GM10847 (cell line): ENCODE data around the gene MRPL28.
A peak's percentile ranks its signal among the peaks of the same experiment; 100 is the strongest.

Experiments
- POLR2A ChIP-seq: IDR thresholded peaks from 2 replicates; pipeline ENCODE4 v1.6.1; 2011; ENCODE audit not compliant: insufficient read length; ENCODE audit errors: extremely low read depth

The MRPL28 gene

DNA sequence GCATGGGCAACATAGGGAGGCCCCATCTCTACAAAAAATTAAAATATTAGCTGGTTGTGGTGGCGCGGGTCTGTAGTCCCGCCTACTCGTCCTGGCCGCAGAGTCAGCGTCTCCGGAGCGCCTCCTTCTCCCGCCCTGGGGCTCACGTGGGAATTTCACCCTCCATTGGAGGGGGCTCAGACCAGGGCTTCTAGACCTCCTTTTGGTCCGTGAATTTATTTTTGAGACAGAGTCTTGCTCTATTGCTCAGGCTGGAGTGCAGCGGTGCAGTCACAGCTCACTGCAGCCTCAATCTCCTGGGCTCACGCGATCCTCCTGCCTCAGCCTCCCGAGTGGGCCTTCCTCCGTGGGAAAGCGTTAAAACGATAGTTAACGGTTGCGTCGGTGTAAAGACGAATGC is 26.3 kb upstream of the MRPL28 start:
- TF ChIP-seq POLR2A: peak; percentile 7

DNA sequence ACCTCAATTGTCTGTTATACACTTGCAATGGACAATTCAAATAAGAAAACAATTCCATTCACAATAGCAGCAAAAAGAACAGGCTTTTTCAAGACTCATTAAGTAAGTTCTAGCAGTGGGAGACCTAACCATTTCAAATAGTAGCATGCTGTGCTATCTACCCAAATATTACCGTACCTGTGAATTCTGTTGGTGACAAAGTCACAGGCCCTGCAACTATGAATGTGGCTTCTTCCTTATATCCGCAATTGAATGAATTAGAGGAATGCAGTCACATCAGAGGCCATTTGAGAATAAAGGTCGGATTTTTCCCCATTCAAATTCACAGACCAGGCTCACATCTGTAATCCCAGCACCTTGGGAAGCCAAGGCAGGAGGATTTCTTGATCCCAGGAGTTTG is 25.9 kb upstream of the MRPL28 start:
- TF ChIP-seq POLR2A: no peak

DNA sequence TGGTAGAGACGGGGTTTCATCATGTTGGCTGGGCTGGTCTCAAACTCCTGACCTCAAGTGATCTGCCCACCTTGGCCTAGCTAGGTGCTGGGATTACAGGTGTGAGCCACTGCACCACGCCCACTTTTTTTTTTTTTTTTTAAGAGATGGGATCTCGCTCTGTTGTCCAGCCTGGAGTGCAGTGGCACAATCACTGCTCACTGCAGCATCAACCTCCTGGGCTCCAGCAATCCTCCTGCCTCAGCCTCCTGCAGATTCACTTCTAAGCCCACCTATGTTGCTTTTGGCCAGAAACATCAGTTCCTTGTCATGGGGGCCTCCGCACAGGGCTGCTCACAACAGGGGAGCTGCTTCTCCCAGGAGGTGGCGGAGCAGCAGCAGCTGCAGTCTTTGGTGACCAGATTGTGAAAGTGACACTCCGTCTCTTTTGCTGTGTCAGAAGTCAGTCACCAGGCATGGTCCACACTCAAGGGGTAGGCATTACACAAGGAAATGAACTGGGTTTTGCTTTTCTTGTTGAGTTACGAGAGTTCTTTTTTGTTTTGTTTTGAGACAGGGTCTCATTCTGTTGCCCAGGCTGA is 22.2 kb upstream of the MRPL28 start:
- no peak for TF ChIP-seq POLR2A

DNA sequence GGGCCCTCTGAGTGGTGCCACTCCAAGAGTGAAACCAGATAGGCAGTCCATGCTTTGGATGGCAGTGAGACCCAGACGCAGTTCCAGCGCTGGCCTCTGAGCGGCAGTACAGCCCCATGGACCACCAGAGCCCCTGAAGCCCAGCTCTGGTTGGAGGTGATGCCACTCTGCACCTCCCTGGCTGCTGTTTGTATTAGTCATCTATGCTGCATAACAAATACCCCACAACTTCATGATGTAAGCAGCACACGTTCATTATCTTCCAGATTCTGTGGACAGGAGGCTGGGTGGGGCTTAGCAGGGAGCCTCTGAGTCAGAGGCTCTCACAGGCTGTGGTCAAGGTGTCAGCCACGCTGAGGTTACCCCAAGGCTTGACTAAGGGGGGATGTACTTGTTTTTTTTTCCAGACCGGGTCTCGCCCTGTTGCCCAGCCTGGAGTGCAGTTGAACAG is 21.6 kb upstream of the MRPL28 start:
- TF ChIP-seq POLR2A: no peak

DNA sequence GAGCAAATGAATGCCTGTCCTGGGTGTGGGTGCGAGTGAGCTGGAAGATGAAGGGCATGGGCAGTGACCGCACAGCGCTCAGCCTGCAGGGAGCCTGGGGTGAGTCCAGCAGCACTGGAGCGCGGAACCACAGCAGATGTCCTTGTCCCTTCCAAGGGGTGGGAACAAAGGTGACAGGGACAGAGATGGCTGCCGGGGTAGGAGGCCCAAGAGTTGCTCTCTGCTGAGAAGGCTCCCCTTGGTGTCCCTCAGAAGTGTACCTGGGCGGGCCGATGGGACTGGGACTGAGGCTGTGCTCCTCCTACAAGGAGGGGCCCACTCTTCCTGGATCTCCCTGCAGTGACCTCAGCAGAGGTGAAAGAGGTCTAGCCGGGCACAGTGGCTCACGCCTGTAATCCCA is 19.0 kb upstream of the MRPL28 start:
- no peak for TF ChIP-seq POLR2A

DNA sequence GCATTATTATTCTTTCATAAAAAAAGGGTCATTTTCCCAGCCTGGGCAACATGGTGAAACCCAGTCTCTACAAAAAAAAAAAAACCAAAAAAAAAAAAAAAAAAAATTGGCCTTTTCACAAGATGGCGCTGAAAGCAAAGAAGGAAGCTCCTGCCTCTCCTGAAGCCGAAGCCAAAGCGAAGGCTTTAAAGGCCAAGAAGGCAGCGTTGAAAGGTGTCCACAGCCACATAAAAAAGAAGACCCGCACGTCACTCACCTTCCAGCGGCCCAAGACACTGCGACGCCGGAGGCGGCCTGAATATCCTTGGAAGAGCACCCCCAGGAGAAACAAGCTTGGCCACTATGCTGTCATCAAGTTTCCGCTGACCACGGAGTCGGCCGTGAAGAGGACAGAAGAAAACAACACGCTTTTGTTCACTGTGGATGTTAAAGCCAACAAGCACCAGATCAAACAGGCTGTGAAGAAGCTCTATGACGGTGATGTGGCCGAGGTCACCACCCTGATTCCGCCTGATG is 16.4 kb upstream of the MRPL28 start:
- no peak for TF ChIP-seq POLR2A

DNA sequence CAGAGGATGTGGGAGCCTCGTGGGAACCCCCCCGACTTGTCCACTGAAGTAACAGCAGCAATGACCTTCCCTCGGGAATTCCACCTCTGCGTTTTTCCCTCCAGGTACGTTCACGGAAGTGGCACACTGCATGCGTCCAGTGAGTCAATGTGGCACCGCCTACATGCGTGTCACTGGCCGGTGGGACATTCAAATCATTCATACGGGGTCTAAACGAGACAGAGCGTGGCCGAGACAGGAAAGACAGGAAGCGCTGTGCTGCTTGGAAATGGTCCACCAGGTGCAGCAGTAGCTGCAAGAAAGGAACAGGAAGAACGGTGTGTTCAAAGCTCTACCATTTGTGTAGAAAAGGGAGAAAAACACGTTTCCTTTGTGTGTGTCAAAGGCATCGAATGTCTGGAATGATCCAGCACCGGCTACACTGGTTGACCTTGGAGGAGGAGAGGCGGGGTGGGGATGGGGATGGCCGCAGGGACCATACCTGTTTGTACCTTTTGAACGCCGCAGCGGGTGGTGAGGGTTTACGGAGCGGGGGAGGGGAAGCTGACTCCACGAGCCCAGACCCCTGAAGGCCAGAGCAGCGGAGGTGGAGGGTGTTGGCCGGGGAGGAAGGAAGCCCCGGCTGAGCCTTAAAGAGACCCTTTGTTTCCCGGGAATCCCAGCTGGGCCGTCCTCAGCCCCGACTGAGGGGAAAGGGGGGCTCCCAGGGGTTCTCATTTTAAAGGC is 13.2 kb upstream of the MRPL28 start:
- TF ChIP-seq POLR2A: peak; percentile 23

DNA sequence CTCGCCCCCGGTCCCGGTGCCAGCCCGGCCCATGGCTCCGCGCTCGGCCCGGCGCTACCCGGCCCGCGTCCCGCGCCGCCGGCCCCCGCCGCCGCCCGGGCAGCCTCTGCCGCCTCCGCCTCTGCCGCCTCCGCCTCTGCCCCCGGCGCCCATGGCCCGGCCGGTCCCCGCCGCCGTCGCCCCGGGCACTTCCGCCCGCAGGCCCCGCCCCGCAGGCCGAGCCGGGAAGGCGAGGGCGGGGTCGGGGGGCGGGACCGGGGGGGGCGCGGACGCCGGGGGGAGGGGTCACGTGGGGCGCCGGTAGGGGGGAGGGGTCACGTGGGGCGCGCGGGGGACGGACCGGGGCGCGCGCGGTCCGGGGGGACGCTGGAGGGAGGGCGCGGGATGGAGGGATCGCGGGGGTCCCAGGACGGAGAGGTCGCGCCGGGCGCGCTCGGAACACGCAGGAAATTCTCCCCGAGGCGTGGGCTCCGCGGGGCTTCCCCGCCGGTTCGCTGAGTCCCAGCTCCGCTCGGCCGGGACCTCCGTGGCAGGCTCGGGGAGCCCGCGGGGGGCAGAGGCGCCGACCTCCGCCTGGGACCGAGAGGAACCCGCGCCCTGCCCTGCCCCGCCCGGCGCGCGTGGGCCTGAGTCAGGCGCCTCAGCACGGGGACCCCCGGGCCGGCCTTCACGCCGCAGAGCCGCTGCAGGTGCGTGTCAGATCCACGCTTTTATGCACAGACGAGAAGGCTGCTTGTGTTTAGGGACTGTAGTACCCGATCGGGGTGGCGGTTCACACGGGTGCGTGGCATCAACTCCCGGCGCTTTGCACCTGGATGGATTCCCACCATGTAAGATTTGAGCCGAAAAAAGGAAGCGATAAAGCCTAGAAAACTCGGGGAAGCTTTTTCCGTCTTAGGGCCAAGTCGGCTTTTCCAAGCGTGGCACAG is 11.7 kb upstream of the MRPL28 start, which contains the start of gene PGAP6:
TSS of gene PGAP6 (minus strand) at position 190 of the 929 bp plus-strand sequence. CDS start at position 33, 157 bp downstream.
- peak; percentile 61 for TF ChIP-seq POLR2A

DNA sequence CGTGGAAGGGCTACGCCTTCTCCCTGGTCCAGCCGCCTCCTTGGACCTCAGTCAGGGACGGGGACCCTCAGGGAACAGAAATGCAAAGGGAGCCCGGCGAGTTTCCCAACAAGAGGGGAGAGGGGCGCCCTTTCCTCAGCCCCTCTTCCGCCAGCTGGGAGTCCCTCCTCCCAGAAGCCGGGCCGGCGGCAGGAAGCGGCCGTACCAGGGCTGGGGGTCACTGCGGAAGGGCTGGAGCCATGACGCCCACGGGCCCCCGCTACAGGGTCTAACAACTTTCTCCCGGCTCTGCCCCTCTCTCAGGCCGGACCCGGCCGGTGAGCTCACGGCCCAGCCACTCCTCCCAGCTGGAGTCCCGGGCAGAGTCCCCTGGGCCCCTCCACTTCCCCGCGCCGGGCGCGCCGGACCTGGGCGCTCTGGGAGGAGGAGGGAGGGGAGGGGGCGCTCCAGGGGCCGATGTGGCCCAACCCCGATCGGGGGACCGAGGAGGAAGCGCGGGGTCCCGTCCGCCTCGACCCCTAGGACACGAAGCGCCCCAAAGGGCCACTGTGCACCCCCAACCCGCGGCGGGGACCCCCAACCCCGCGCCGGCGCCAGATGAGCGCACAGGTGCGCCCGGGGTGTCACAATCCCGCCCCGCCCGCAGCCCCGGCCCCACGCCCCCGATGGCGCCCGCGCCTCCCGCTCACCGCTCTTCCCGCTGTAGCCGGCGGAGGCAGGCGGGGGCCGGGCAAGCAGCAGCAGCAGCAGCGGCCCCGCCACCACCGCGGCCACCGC is 10.9 kb upstream of the MRPL28 start:
- no peak for TF ChIP-seq POLR2A

DNA sequence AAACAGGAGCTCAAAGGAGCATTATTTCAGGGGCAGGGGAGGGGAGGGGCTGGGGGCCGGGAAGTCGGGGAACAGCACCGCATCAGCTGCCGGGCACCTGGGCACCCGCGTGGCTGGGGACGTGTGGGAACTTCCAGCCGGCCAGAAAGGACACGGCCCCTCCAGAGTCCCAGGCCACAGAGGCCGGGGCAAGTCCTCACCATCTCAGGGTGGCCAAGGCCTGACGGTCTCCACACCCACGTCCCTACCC is 10.3 kb upstream of the MRPL28 start:
- no peak for TF ChIP-seq POLR2A

DNA sequence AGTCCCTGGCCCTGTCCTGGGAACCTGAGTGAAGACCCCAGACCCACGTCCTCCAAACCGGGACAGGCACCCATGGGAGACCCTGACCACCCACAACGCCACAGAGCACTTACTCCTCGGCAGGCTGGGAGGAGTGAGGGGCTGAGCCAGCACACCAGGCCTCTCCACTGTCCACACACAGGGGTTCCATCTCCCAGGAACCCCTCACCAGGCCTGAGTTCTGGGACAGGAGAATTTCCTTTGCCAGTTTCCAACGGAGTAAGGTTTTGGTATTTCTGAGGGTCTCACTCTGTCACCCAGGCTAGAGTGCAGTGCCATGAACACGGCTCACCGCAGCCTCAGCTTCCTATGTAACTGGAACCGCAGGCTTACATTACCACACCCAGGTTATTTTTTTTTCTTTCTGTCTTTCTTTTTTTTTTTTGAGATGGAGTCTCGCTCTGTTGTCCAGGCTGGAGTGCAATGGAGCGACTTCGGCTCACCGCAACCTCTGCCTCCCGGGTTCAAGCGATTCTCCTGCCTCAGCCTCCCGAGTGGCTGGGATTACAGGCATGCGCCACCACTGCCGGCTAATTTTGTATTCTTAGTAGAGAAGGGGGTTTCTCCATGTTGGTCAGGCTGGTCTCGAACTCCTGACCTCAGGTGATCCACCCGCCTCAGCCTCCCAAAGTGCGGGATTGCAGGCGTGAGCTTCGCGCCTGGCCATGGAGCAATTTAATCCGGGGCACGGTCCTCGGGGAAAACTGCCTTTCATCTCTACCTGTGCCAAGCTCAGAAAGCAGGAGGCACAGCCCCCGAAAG is 9.8 kb upstream of the MRPL28 start:
- no peak for TF ChIP-seq POLR2A

DNA sequence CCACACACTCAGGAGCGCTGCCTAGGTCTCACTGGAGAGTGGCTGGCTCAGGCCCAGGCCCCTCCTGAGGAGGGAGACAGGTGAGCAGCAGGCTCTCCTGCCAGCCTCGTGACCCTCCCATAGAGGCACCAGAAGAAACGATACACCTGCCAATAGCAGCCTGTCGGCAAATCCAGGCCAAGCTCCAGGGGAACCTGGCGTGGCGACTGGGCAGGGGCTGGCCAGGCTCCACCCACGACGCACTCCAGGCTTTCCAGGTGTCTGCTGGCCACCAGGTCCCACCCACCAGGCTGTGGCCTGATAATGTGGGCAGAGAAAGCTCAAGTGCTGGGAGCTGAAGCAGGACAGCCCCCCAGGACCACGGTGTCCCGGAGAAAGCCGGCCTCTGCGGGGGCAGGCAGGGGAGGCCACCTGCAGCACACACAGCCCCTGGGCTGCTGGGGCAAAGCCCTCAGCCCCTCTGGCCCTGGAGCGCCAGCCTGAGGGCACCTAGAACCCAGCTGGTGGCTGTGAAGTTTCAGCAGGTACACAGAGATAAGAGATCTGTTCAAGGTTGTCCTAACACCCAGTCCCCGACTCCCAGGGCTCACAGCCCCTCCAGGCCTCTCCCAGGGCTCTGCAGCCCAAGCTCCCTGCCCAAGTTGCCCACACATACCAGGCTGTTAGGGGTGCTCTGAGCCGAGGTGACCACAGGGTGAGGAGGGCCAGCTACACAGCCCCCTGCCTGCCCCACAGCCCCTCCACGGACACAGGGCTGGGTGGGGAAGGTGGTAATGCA is 9.0 kb upstream of the MRPL28 start:
- no peak for TF ChIP-seq POLR2A

DNA sequence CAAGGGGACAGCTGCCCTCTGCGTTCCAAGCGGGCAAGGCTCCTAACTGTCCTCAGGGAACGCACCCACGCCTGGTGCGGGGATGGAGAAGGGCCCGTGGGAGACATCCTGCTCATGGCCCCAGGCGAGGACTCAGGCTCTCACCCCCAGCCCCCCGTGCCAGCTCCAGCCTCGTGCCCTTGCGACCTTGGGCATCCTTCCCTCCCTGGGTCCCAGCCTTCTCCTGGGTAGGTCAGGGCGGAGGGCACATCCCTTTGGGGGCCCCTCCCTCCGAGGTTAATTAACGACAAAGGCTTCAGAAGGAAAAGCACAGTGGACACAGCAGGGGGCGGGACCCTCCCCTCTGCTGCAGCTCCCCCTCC is 8.5 kb upstream of the MRPL28 start:
- no peak for TF ChIP-seq POLR2A

DNA sequence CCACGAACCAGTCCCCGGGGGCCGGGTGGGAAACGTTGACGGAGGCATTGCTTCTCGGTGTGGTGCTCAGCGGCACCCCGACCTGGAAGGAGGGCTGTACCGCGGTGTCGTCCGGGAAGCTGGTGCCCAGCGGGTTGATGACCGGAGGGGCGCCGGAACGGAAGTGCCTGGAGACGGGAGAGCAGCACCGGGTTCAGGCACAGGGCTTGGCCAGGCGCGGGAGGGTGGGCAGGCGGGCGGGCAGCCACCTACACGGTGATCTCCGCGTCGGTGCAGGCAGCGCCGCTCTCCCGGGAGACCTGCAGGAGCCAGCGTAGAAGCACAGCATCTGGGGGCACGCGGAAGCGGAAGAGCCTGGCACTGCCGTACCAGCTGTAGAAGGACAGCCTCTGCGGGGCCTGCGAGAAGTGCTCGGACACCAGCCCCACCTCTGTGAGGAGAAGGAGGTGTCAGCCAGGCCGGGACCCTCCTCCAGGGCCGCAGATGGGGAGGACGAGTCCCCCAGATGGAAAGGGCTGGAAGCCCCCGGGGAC is 7.1 kb upstream of the MRPL28 start:
- TF ChIP-seq POLR2A: no peak
